Activated CD4-positive, alpha-beta memory T cell treated with anti-CD3 and anti-CD28 coated beads for 36 hours (primary cell): Measurements from ENCODE around the gene NUP50. TPM values are rescaled to one million over a fixed set of nuclear protein-coding genes. Genes with fewer than 3 reads are reported as not detected.

Experiments used
- CTCF ChIA-PET: fragments of 350-600 bp; sonication (Branson Sonifier 250); formaldehyde crosslinking; loops from one replicate; lab custom pipeline; 2021; ENCODE audit warnings: antibody characterized with exemption, inconsistent platforms; lab: Charles Lee
- POLR2A ChIA-PET: fragments of 350-600 bp; sonication (Branson Sonifier 250); formaldehyde crosslinking; loops from one replicate; lab custom pipeline; 2021; ENCODE audit warnings: antibody characterized with exemption; lab: Charles Lee
- DNase-seq: peaks from one replicate; pipeline ENCODE4 v3.0.0-alpha.2; 2020
- H3K27ac Mint-ChIP-seq: one replicate; pipeline ENCODE4 v1.8.0; 2021; ENCODE audit warnings: mixed read lengths
- H3K27me3 Mint-ChIP-seq: one replicate; pipeline ENCODE4 v1.8.0; 2021; ENCODE audit warnings: mixed read lengths
- H3K36me3 Mint-ChIP-seq: one replicate; pipeline ENCODE4 v1.8.0; 2021; ENCODE audit warnings: mixed read lengths
- H3K4me1 Mint-ChIP-seq: one replicate; pipeline ENCODE4 v1.8.0; 2021; ENCODE audit warnings: low read depth, mixed read lengths
- H3K4me3 Mint-ChIP-seq: one replicate; pipeline ENCODE4 v1.8.0; 2021; ENCODE audit warnings: mild to moderate bottlenecking, mixed read lengths
- H3K9me3 Mint-ChIP-seq: one replicate; pipeline ENCODE4 v1.8.0; 2021; ENCODE audit warnings: mixed read lengths
- intact Hi-C: fragments of 100-400 bp; cut with micrococcal nuclease; formaldehyde crosslinking; loops from one replicate; pipeline ENCODE4 v1.15.1; 2023
- total RNA-seq, 2 experiments: library from RNA; stranded (reverse); gene quantifications; one replicate each; pipeline ENCODE4 v1.2.3, GENCODE V29; 2021

NUP50 gene, protein sequence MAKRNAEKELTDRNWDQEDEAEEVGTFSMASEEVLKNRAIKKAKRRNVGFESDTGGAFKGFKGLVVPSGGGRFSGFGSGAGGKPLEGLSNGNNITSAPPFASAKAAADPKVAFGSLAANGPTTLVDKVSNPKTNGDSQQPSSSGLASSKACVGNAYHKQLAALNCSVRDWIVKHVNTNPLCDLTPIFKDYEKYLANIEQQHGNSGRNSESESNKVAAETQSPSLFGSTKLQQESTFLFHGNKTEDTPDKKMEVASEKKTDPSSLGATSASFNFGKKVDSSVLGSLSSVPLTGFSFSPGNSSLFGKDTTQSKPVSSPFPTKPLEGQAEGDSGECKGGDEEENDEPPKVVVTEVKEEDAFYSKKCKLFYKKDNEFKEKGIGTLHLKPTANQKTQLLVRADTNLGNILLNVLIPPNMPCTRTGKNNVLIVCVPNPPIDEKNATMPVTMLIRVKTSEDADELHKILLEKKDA
- total RNA-seq: 100 to 1,000 TPM; 150 to 156 TPM

DNA sequence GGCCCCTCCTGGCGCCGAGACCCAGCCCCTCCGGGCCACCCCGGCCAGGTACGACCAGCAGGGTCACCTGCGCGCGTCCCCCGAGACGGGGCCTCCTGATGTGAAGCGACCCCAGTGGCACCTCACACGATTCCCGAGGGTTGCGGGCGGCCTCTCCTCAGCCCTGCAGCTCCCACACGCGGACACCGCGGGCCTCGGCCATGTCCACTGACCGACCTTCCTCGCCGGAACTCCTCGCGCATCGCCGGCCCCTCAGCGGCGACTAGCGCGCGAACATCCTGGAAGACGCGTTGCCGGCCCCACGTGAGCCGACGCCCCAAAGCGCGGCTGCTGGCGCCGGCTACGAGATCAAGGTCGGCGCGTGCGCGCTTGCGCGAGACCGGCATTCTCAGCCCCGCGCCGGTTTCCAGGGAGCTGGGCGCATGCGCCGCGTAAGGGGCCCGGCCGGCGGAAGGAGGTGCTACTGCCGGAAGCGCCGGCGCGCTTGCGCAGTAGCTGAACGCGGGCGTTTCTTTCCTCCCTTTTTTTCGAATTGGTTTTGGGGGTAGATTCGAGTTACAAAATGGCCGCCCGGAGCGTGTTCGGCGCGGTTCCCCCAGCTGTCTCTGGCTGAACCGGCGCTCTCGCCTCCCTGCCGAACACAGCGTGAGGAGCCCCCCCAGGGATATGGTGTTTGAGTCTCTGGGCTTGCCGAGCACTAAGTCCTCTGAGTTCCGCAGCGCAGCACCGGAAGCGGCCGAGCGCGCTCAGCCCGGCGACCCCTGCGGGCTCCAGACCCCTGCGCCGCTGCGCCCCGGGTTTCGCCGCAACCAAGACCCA lies at the start of gene NUP50:
NUP50 (plus strand) TSS at position 475 of the 819 bp plus-strand sequence. CDS start 4,253 bp downstream, outside the sequence.
- POLR2A ChIA-PET: interaction anchor here (0.6 to 1.6 kb wide), 8 partner anchors 9 to 1211 kb away, joined by 3 to 12 read pairs (median 4); no protein-coding TSS in a partner anchor
- peaks cover 53% of the 10 kb centered on the region for H3K4me1 Mint-ChIP-seq
- peak within 1 kb of the TSS; percentile 95 for H3K27ac Mint-ChIP-seq
- intact Hi-C loops: loop anchor here (5.0 to 10.0 kb wide), 3 partner anchors 36 to 871 kb away; no protein-coding TSS in a partner anchor
- H3K4me3 Mint-ChIP-seq: peak within 1 kb of the TSS; percentile 99
- DNase-seq: peak; percentile 97
- no peaks in the 10 kb centered on the region for H3K27me3 Mint-ChIP-seq
- peaks cover 28% of the 10 kb centered on the region for H3K36me3 Mint-ChIP-seq
- no peaks in the 10 kb centered on the region for H3K9me3 Mint-ChIP-seq
- CTCF ChIA-PET: interaction anchor here (0.7 to 1.1 kb wide), 6 partner anchors 9 to 509 kb away, joined by 3 to 4 read pairs (median 3); no protein-coding TSS in a partner anchor

DNA sequence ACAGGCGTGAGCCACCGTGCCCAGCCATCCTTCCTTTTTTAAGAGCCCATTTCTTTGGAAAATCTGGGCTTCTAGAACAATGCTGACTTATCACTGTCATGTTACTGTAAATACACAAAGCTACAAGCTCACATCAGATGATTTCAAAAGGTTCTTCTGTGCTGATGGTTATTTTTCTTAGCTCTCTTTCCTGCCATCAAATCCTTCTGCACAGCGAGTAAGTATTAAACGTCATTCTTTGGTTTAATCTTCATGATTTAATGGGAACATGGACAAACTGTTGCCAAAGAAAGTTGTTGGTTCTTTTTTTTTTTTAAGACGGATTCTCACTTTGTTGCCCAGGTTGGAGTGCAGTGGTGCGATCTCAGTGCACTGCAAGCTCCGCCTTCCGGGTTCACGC lies 43.3 kb upstream of the NUP50 start:
- POLR2A ChIA-PET: interaction anchor here (1.5 kb wide), 1 partner anchor 43 kb away, joined by 3 read pairs; the partner anchor contains the start of gene NUP50
- CTCF ChIA-PET: no interaction called here
- H3K9me3 Mint-ChIP-seq: no peaks in the 10 kb centered on the region
- no peak overlapping the region for H3K4me3 Mint-ChIP-seq
- no peaks in the 10 kb centered on the region for H3K36me3 Mint-ChIP-seq
- DNase-seq: no peak
- intact Hi-C loops: no loop called here
- H3K27ac Mint-ChIP-seq: no peak overlapping the region
- H3K4me1 Mint-ChIP-seq: no peaks in the 10 kb centered on the region
- H3K27me3 Mint-ChIP-seq: peaks cover 4% of the 10 kb centered on the region

DNA sequence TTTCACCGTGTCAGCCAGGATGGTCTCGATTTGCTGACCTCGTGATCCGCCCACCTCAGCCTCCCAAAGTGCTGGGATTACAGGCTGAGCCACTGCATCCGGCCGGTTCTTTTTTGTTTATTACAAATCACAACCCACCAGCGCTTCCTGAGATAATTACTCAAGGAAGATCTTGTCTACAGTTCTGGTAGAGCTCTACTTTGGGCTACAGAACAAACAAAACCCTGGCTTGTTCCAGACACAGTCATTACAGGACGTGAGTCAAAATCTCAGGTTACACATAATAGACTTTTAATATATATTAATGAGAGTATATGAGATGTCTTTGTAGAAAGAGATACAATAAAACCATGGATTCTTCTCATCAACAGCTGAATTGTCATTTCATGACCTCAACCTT lies 42.8 kb upstream of the NUP50 start:
- H3K9me3 Mint-ChIP-seq: no peaks in the 10 kb centered on the region
- no peaks in the 10 kb centered on the region for H3K36me3 Mint-ChIP-seq
- H3K27ac Mint-ChIP-seq: no peak overlapping the region
- H3K27me3 Mint-ChIP-seq: peaks cover 4% of the 10 kb centered on the region
- ChIA-PET CTCF (no interaction called here), POLR2A (interaction anchor here (1.5 kb wide), 1 partner anchor 43 kb away, joined by 3 read pairs; the partner anchor contains the start of gene NUP50)
- H3K4me1 Mint-ChIP-seq: no peaks in the 10 kb centered on the region
- no peak overlapping the region for H3K4me3 Mint-ChIP-seq
- intact Hi-C loops: no loop called here
- no peak for DNase-seq

DNA sequence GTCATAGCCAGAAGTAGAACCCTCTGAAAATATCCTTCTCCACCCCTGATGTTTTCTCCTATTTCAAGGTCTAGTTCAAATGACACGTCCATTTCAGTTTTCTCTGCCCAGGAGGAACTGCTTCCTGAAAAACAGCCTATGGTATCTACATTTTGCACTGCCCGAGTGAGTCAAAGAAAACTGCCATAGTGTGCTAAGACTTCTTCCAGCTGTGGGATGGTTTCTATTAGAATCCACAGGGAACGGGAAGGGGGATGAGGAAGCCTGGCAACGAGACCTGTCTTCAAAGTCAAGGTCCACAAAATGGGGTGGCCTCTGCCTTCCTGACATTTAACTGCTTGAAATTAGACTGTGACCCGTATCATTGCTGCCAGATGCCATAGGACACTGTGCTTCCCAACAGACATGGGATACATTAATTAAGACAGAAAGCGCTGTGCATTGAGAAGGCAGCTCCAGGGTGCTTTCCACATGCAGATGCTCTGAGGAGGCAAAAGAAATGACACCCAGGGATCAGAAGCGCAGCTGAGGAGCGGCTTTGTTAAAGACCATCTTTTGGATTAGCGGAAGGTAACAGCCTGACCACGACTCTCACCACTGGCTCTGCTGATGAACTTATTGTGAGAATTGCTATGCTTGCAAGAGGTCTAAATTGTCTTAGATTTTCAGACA lies 39.4 kb upstream of the NUP50 start:
- no peaks in the 10 kb centered on the region for H3K9me3 Mint-ChIP-seq
- no peak overlapping the region for H3K27ac Mint-ChIP-seq
- H3K4me1 Mint-ChIP-seq: peaks cover 3% of the 10 kb centered on the region
- H3K4me3 Mint-ChIP-seq: no peak overlapping the region
- ChIA-PET CTCF (interaction anchor here (1.5 kb wide), 1 partner anchor 22 kb away, joined by 3 read pairs; no protein-coding TSS in a partner anchor), POLR2A (no interaction called here)
- no peaks in the 10 kb centered on the region for H3K36me3 Mint-ChIP-seq
- peaks cover 3% of the 10 kb centered on the region for H3K27me3 Mint-ChIP-seq
- intact Hi-C loops: no loop called here
- DNase-seq: no peak

DNA sequence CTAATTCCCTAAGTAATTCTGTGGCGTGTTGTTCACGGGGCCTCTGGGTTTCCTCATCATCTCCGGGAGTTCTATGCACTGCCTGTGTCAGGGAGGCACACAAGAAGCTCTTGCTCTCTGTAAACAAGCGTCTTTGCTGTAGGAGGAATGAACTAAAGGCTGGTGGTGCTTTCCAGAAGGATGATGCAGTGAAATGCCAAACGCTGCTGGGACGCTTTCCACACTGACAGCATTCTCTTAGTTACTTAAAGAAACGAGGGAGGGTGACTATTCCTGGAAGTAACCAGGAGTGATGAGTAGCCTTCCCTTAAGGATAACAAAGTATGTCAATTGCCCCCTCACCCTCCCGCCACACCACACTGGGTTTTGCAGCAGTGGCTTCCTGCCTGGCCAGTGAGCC lies 38.5 kb upstream of the NUP50 start:
- ChIA-PET CTCF (interaction anchor here (1.5 kb wide), 1 partner anchor 23 kb away, joined by 3 read pairs; no protein-coding TSS in a partner anchor), POLR2A (no interaction called here)
- H3K36me3 Mint-ChIP-seq: no peaks in the 10 kb centered on the region
- H3K27ac Mint-ChIP-seq: no peak overlapping the region
- DNase-seq: no peak
- H3K4me3 Mint-ChIP-seq: no peak overlapping the region
- H3K27me3 Mint-ChIP-seq: peaks cover 3% of the 10 kb centered on the region
- H3K9me3 Mint-ChIP-seq: no peaks in the 10 kb centered on the region
- peaks cover 12% of the 10 kb centered on the region for H3K4me1 Mint-ChIP-seq
- intact Hi-C loops: loop anchor here (5.0 kb wide), 1 partner anchor 37 kb away; the partner anchor contains the start of gene NUP50

DNA sequence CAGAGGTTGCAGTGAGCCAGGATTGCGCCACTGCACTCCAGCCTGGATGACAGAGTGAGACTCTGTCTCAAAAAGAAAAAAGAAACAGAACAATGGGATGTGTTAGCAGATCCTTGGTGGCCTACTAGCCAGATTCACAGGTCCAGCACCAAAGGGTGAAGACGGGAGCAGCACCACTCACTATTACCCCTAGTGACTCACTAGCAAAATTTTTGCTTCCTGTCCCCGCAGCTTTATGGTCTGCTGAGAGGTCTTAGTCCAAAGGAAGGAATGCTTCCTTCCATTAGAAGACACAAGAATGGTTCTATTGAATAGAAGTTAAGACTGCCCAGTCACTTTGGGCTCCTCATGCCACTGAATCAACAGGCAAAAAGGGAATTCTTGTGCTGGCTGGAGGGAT lies 35.9 kb upstream of the NUP50 start:
- ChIA-PET CTCF (interaction anchor here (0.5 to 1.1 kb wide), 2 partner anchors 37 to 160 kb away, joined by 3 read pairs; no protein-coding TSS in a partner anchor), POLR2A (no interaction called here)
- DNase-seq: no peak
- H3K4me1 Mint-ChIP-seq: peaks cover 24% of the 10 kb centered on the region
- intact Hi-C loops: loop anchor here (5.0 kb wide), 1 partner anchor 34 kb away; the partner anchor contains the start of gene NUP50
- H3K27ac Mint-ChIP-seq: no peak overlapping the region
- peaks cover 8% of the 10 kb centered on the region for H3K36me3 Mint-ChIP-seq
- H3K4me3 Mint-ChIP-seq: no peak overlapping the region
- no peaks in the 10 kb centered on the region for H3K9me3 Mint-ChIP-seq
- H3K27me3 Mint-ChIP-seq: peaks cover 3% of the 10 kb centered on the region

DNA sequence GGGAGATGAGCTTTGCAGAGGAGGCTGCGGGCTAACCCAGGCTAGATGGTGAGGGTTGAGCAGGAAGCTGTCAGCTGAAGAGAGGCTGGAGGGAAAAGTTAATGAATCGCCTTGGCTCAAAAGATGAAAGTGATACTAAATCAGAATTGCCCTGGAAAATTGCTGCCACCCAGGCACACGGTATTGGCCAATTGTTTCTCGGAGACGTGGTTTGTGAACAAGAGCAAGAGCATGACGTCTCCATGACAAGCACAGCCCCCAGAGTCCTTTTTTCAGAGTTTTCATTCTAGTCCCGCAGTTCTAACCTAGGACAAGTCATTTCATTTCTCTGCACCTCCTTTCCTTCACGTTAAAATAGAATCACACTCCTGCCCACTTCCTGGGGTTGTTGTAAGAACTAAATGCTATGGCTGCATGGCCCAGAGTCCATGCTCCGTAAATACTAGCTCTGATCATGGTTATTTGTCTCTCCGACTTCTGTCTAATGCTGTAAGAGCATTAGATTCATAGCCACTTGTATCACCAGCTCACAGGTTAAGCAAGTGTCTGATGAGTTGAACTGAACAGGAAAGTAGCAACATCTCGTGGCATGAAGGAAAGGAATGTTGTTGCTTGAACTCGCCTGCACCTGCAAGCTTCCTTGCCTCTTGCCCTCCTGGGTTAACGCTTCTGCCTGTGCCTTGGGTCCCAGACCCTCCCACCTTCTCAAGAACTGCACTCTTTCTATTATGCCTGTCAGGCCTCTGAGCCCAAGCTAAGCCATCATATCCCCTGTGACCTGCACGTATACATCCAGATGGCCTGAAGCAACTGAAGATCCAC lies 33.8 kb upstream of the NUP50 start:
- Mint-ChIP-seq H3K9me3 (peaks cover 13% of the 10 kb centered on the region), H3K27me3 (peaks cover 2% of the 10 kb centered on the region), H3K4me1 (peaks cover 24% of the 10 kb centered on the region), H3K4me3 (no peak overlapping the region), H3K27ac (peak overlapping the region; percentile 79), H3K36me3 (peaks cover 22% of the 10 kb centered on the region)
- ChIA-PET CTCF (interaction anchor here (0.6 to 1.3 kb wide), 4 partner anchors 28 to 34 kb away, joined by 3 to 4 read pairs (median 3); partner anchors contain the start of gene NUP50), POLR2A (interaction anchor here (1.0 to 1.6 kb wide), 2 partner anchors 34 to 35 kb away, joined by 3 read pairs; partner anchors contain the start of gene NUP50)
- DNase-seq: peak; percentile 74
- intact Hi-C loops: loop anchor here (5.0 kb wide), 1 partner anchor 32 kb away; the partner anchor contains the start of gene NUP50

DNA sequence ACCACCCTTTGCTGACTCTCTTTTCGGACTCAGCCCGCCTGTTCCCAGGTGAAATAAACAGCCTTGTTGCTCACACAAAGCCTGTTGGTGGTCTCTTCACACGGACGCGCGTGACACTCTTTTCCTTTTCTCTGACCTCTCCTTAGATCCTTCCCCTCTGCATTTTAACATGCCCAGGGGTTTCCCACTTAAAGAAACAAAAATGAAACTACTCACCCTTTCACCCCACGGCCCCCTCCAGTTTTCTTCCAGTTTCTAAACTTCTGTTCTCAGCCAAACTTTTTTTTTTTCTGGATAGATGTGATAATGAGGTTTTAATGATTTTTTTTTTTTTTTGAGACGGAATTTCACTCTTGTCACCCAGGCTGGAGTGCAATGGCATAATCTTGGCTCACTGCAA lies 32.8 kb upstream of the NUP50 start:
- DNase-seq: no peak
- Mint-ChIP-seq H3K36me3 (peaks cover 27% of the 10 kb centered on the region), H3K4me1 (peaks cover 24% of the 10 kb centered on the region), H3K4me3 (no peak overlapping the region), H3K9me3 (peaks cover 15% of the 10 kb centered on the region), H3K27me3 (no peaks in the 10 kb centered on the region), H3K27ac (peak overlapping the region; percentile 67)
- intact Hi-C loops: no loop called here
- ChIA-PET POLR2A (no interaction called here), CTCF (interaction anchor here (1.3 kb wide), 1 partner anchor 30 kb away, joined by 3 read pairs; no protein-coding TSS in a partner anchor)

DNA sequence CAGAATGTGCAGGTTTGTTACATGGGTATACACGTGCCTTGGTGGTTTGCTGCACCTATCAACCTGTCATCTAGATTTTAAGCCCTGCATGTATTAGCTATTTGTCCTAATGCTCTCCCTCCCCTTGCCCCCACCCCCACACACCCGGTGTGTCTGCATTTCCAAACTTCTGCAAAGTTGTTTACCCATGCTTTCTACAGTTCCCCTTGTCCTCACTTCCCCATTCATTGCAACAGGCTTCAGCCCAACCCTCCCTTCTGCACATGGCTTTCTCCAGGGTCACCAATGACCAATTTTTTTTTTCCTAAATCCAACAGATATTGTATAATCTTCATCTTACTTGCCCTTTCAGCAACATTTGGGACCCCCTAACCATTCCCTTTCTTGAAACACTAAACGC lies 32.0 kb upstream of the NUP50 start:
- CTCF ChIA-PET: no interaction called here
- no peak overlapping the region for H3K27ac Mint-ChIP-seq

DNA sequence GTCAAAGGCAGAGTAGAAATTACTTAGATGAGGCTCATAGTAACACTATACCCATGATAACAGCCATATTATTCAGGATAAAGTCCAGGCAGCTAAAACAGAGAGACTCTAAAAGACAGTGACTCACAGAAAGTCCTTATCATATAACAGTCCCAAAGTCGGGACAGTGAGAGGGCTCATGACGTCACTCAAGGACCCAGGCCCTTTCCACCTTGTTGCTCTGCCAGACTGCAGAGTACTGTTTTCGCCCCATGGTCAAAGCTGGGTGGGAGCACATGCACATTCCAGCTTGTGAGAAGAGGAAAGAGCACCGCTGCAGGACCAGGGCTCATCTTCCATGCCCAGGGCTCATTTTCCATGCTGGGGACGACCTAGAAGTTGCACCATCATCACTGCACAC lies 29.4 kb upstream of the NUP50 start:
- peaks cover 26% of the 10 kb centered on the region for H3K4me1 Mint-ChIP-seq
- no peak overlapping the region for H3K27ac Mint-ChIP-seq
- H3K9me3 Mint-ChIP-seq: peaks cover 15% of the 10 kb centered on the region
- intact Hi-C loops: no loop called here
- H3K4me3 Mint-ChIP-seq: no peak overlapping the region
- ChIA-PET CTCF (no interaction called here), POLR2A (no interaction called here)
- no peak for DNase-seq
- no peaks in the 10 kb centered on the region for H3K27me3 Mint-ChIP-seq
- peaks cover 28% of the 10 kb centered on the region for H3K36me3 Mint-ChIP-seq

More for the DNA sequence above, 32.0 kb upstream of the NUP50 start:
- Mint-ChIP-seq H3K36me3 (peaks cover 28% of the 10 kb centered on the region), H3K9me3 (peaks cover 15% of the 10 kb centered on the region), H3K4me1 (peaks cover 27% of the 10 kb centered on the region), H3K4me3 (no peak overlapping the region), H3K27me3 (no peaks in the 10 kb centered on the region)
- POLR2A ChIA-PET: no interaction called here
- no peak for DNase-seq
- intact Hi-C loops: no loop called here
